CD4-positive, alpha-beta memory T cell (primary cell): ENCODE data around the gene ETV3. TPM values are rescaled to one million over a fixed set of nuclear protein-coding genes. Genes with fewer than 3 reads are reported as not detected.
"Not testable (repeated sequence)": the region's sequence is repeated elsewhere in the genome, so short reads cannot be mapped to it uniquely, and the experiment has no call there.

Experiments used
- CTCF ChIA-PET: fragments of 350-600 bp; sonication (Branson Sonifier 250); formaldehyde crosslinking; loops from one replicate; lab custom pipeline; 2021; ENCODE audit warnings: inconsistent platforms; ENCODE audit not compliant: partially characterized antibody; lab: Charles Lee
- POLR2A ChIA-PET: fragments of 350-600 bp; sonication (Branson Sonifier 250); formaldehyde crosslinking; loops from one replicate; lab custom pipeline; 2021; ENCODE audit not compliant: partially characterized antibody; lab: Charles Lee
- DNase-seq, 5 donors: peaks; one replicate each; pipeline versions ENCODE4 v3.0.0 to v3.0.0-alpha.2; 2020 to 2022; ENCODE audit warnings: mixed read lengths in 1 of 5
- H3K27ac ChIP-seq: one replicate; pipeline ENCODE4 v1.7.0; 2013; ENCODE audit warnings: low read depth, low read length
- H3K27me3 ChIP-seq: 2 replicates; pipeline ENCODE4 v1.7.0; 2013; ENCODE audit warnings: mild to moderate bottlenecking, low read length, moderate library complexity; ENCODE audit not compliant: insufficient read depth
- H3K36me3 ChIP-seq: 2 replicates; pipeline ENCODE4 v1.7.0; 2013; ENCODE audit warnings: mild to moderate bottlenecking, low read length, moderate library complexity; ENCODE audit not compliant: insufficient read depth
- H3K4me1 ChIP-seq: 2 replicates; pipeline ENCODE4 v1.7.0; 2013; ENCODE audit warnings: mild to moderate bottlenecking, low read length, moderate library complexity; ENCODE audit not compliant: insufficient read depth
- H3K4me3 ChIP-seq, 2 donors: one replicate each; pipeline ENCODE4 v1.7.0; 2013; ENCODE audit warnings: low read length in 2 of 2, mild to moderate bottlenecking in 1 of 2
- H3K9me3 ChIP-seq, 2 donors: one replicate each; pipeline ENCODE4 v1.7.0; 2013; ENCODE audit warnings: low read length in 2 of 2, control low read depth in 1 of 2; ENCODE audit not compliant: control insufficient read depth in 1 of 2
- H3K27ac Mint-ChIP-seq, 7 donors: one replicate each; pipeline ENCODE4 v1.8.0; 2020 to 2021; ENCODE audit warnings: mixed read lengths in 7 of 7, mild to moderate bottlenecking in 6 of 7, inconsistent platforms in 3 of 7, moderate library complexity in 3 of 7
- H3K27me3 Mint-ChIP-seq, 2 donors: one replicate each; pipeline ENCODE4 v1.8.0; 2020 to 2021; ENCODE audit warnings: mixed read lengths in 2 of 2
- H3K36me3 Mint-ChIP-seq, 2 donors: one replicate each; pipeline ENCODE4 v1.8.0; 2020 to 2021; ENCODE audit warnings: mixed read lengths in 2 of 2, inconsistent platforms in 1 of 2, mild to moderate bottlenecking in 1 of 2
- H3K4me1 Mint-ChIP-seq, 4 donors: one replicate each; pipeline ENCODE4 v1.8.0; 2020 to 2021; ENCODE audit warnings: mixed read lengths in 4 of 4, mild to moderate bottlenecking in 1 of 4
- H3K4me3 Mint-ChIP-seq, 8 donors: one replicate each; pipeline ENCODE4 v1.8.0; 2020 to 2021; ENCODE audit warnings: mixed read lengths in 8 of 8, mild to moderate bottlenecking in 7 of 8, moderate library complexity in 6 of 8, inconsistent platforms in 3 of 8
- H3K9me3 Mint-ChIP-seq, 8 donors: one replicate each; pipeline ENCODE4 v1.8.0; 2020 to 2021; ENCODE audit warnings: mixed read lengths in 8 of 8, mild to moderate bottlenecking in 5 of 8, inconsistent platforms in 3 of 8, moderate library complexity in 1 of 8
- intact Hi-C: fragments of 100-400 bp; cut with micrococcal nuclease; formaldehyde crosslinking; loops from one replicate; pipeline ENCODE4 v1.15.1; 2023
- polyA plus RNA-seq, 2 donors: library from polyadenylated mRNA; unstranded; fragments of 300-500 nt; fragmentation: Illumina TruSeq; gene quantifications; one replicate each; pipeline ENCODE4 v1.2.3, GENCODE V29; 2021
- total RNA-seq, 2 experiments: library from RNA; stranded (reverse); gene quantifications; one replicate each; pipeline ENCODE4 v1.2.3, GENCODE V29; 2021

The ETV3 gene
- total and polyA plus RNA-seq, 4 experiments from 2014 or later = 7.3 to 31.8 (median 20.9) TPM

- Histone ChIP-seq H3K4me3 (no peak overlapping the region), H3K4me1 (no peaks in the 10 kb centered on the region), H3K9me3 (no peaks in the 10 kb centered on the region), H3K36me3 (no peaks in the 10 kb centered on the region), H3K27ac (no peak overlapping the region), H3K27me3 (peaks cover 14% of the 10 kb centered on the region)
- H3K9me3 Mint-ChIP-seq = no peaks in the 10 kb centered on the region
- H3K4me1 Mint-ChIP-seq = peaks cover 0 to 3% (median 2%) of the 10 kb centered on the region in 4 donors
- no peaks in the 10 kb centered on the region for H3K36me3 Mint-ChIP-seq
- ChIA-PET CTCF (interaction anchor here (1.0 to 1.9 kb wide), 2 partner anchors 14 to 51 kb away, joined by 5 to 14 read pairs; no protein-coding TSS in a partner anchor), POLR2A (no interaction called here)
- intact Hi-C loops = no loop called here
- DNase-seq = no peak
- H3K27ac Mint-ChIP-seq = peak overlapping the region in 1 of 7 donors; percentile 37
- H3K27me3 Mint-ChIP-seq = peaks cover 13 to 18% of the 10 kb centered on the region in 2 donors
- H3K4me3 Mint-ChIP-seq = no peak overlapping the region
Observed at GRCh38 chr1:157104598-157105293, 33.4 kb downstream of the ETV3 start.

GRCh38 chr1:157103268-157103667 lies 34.9 kb downstream of the ETV3 start:
- no peak overlapping the region for H3K27ac ChIP-seq
- no peak overlapping the region for H3K4me3 ChIP-seq
- H3K36me3 ChIP-seq = no peaks in the 10 kb centered on the region
- Mint-ChIP-seq H3K27ac (no peak overlapping the region), H3K4me3 (no peak overlapping the region), H3K27me3 (peaks cover 13 to 14% of the 10 kb centered on the region in 2 donors), H3K4me1 (peaks cover 0 to 5% (median 2%) of the 10 kb centered on the region in 4 donors), H3K36me3 (no peaks in the 10 kb centered on the region), H3K9me3 (no peaks in the 10 kb centered on the region)
- no peaks in the 10 kb centered on the region for H3K4me1 ChIP-seq
- intact Hi-C loops = no loop called here
- H3K9me3 ChIP-seq = no peaks in the 10 kb centered on the region
- DNase-seq = no peak
- ChIA-PET POLR2A (no interaction called here), CTCF (interaction anchor here (1.0 to 1.9 kb wide), 2 partner anchors 13 to 53 kb away, joined by 5 to 14 read pairs; no protein-coding TSS in a partner anchor)
- H3K27me3 ChIP-seq = peaks cover 14% of the 10 kb centered on the region

- peaks cover 0 to 5% (median 2%) of the 10 kb centered on the region in 4 donors for H3K4me1 Mint-ChIP-seq
- intact Hi-C loops = no loop called here
- H3K4me3 ChIP-seq = no peak overlapping the region
Observed at GRCh38 chr1:157101149-157101548, 37.0 kb downstream of the ETV3 start.

GRCh38 chr1:157099633-157100009 lies 38.6 kb downstream of the ETV3 start, which contains the start of gene ETV3L:
ETV3L (minus strand) TSS chr1:157099808; CDS start chr1:157099523, 285 bp downstream.
- DNase-seq = no peak
- no peaks in the 10 kb centered on the region for H3K27me3 ChIP-seq
- Mint-ChIP-seq H3K4me1 (peaks cover 0 to 4% (median 0%) of the 10 kb centered on the region in 4 donors), H3K27ac (no peak within 1 kb of the TSS), H3K36me3 (no peaks in the 10 kb centered on the region), H3K9me3 (peaks cover 0 to 2% (median 0%) of the 10 kb centered on the region in 8 donors), H3K4me3 (no peak within 1 kb of the TSS), H3K27me3 (peaks cover 0 to 3% of the 10 kb centered on the region in 2 donors)
- no peak within 1 kb of the TSS for H3K4me3 ChIP-seq
- no peak within 1 kb of the TSS for H3K27ac ChIP-seq
- CTCF ChIA-PET = interaction anchor here (1.7 kb wide), 1 partner anchor 56 kb away, joined by 4 read pairs; no protein-coding TSS in a partner anchor
- intact Hi-C loops = no loop called here
- POLR2A ChIA-PET = no interaction called here
- H3K9me3 ChIP-seq = no peaks in the 10 kb centered on the region
- no peaks in the 10 kb centered on the region for H3K36me3 ChIP-seq
- no peaks in the 10 kb centered on the region for H3K4me1 ChIP-seq

More at GRCh38 chr1:157101149-157101548, 37.0 kb downstream of the ETV3 start:
- Histone ChIP-seq H3K27me3 (peaks cover 3% of the 10 kb centered on the region), H3K27ac (no peak overlapping the region), H3K4me1 (no peaks in the 10 kb centered on the region), H3K36me3 (no peaks in the 10 kb centered on the region), H3K9me3 (no peaks in the 10 kb centered on the region)
- CTCF ChIA-PET = interaction anchor here (1.0 to 1.7 kb wide), 2 partner anchors 11 to 55 kb away, joined by 3 to 4 read pairs; no protein-coding TSS in a partner anchor
- no peaks in the 10 kb centered on the region for H3K36me3 Mint-ChIP-seq
- H3K4me3 Mint-ChIP-seq = no peak overlapping the region
- DNase-seq = no peak
- peaks cover 3 to 6% of the 10 kb centered on the region in 2 donors for H3K27me3 Mint-ChIP-seq
- H3K27ac Mint-ChIP-seq = no peak overlapping the region
- POLR2A ChIA-PET = no interaction called here
- H3K9me3 Mint-ChIP-seq = peaks cover 0 to 2% (median 0%) of the 10 kb centered on the region in 8 donors

- H3K4me3 Mint-ChIP-seq, intact Hi-C loops, DNase-seq, H3K9me3 ChIP-seq, H3K9me3 Mint-ChIP-seq, H3K27me3 Mint-ChIP-seq, H3K36me3 ChIP-seq, H3K4me3 ChIP-seq, H3K4me1 ChIP-seq, H3K36me3 Mint-ChIP-seq, H3K4me1 Mint-ChIP-seq, H3K27me3 ChIP-seq, POLR2A ChIA-PET, H3K27ac Mint-ChIP-seq, H3K27ac ChIP-seq: not testable (repeated sequence)
- CTCF ChIA-PET = interaction anchor here (1.0 kb wide), 1 partner anchor 57 kb away, joined by 5 read pairs; no protein-coding TSS in a partner anchor
Observed at GRCh38 chr1:157098987-157099632, 39.1 kb downstream of the ETV3 start.

- no peak for DNase-seq
- Histone ChIP-seq H3K27me3 (no peaks in the 10 kb centered on the region), H3K4me1 (no peaks in the 10 kb centered on the region), H3K27ac (no peak overlapping the region), H3K9me3 (no peaks in the 10 kb centered on the region), H3K36me3 (no peaks in the 10 kb centered on the region), H3K4me3 (no peak overlapping the region)
- intact Hi-C loops = no loop called here
- ChIA-PET POLR2A (no interaction called here), CTCF (interaction anchor here (1.0 kb wide), 1 partner anchor 58 kb away, joined by 5 read pairs; no protein-coding TSS in a partner anchor)
- H3K9me3 Mint-ChIP-seq = peaks cover 0 to 2% (median 0%) of the 10 kb centered on the region in 8 donors
- H3K36me3 Mint-ChIP-seq = no peaks in the 10 kb centered on the region
- no peak overlapping the region for H3K4me3 Mint-ChIP-seq
- peaks cover 0 to 1% of the 10 kb centered on the region in 2 donors for H3K27me3 Mint-ChIP-seq
- H3K27ac Mint-ChIP-seq = no peak overlapping the region
- H3K4me1 Mint-ChIP-seq = peaks cover 0 to 4% (median under 1%) of the 10 kb centered on the region in 4 donors
Observed at GRCh38 chr1:157098519-157098918, 39.7 kb downstream of the ETV3 start.

GRCh38 chr1:157097692-157098091 lies 40.5 kb downstream of the ETV3 start:
- no peak overlapping the region for H3K27ac ChIP-seq
- H3K4me3 ChIP-seq = no peak overlapping the region
- intact Hi-C loops = no loop called here
- no peaks in the 10 kb centered on the region for H3K36me3 ChIP-seq
- Mint-ChIP-seq H3K27ac (no peak overlapping the region), H3K36me3 (no peaks in the 10 kb centered on the region), H3K27me3 (no peaks in the 10 kb centered on the region), H3K9me3 (peaks cover 0 to 2% (median 0%) of the 10 kb centered on the region in 8 donors), H3K4me1 (peaks cover 0 to 4% (median under 1%) of the 10 kb centered on the region in 4 donors), H3K4me3 (no peak overlapping the region)
- no peaks in the 10 kb centered on the region for H3K27me3 ChIP-seq
- POLR2A ChIA-PET = no interaction called here
- no peak for DNase-seq
- H3K4me1 ChIP-seq = no peaks in the 10 kb centered on the region
- H3K9me3 ChIP-seq = no peaks in the 10 kb centered on the region
- CTCF ChIA-PET = interaction anchor here (1.2 to 5.9 kb wide), 2 partner anchors 13 to 58 kb away, joined by 3 to 37 read pairs; no protein-coding TSS in a partner anchor
